IMR-90 (cell line): ENCODE data around the gene SHC4. TPM values are rescaled to one million over a fixed set of nuclear protein-coding genes. Genes with fewer than 3 reads are reported as not detected.
A peak's percentile ranks its signal among the peaks of the same experiment; 100 is the strongest.

Source experiments
- ATAC-seq: fragments of 200-7000 bp; cut with Tn5 transposase; 2 replicates; pipeline ENCODE4 v1.9.1; 2020; ENCODE audit warnings: low read depth, mild to moderate bottlenecking, moderate library complexity
- BruUV-seq: library from RNA; stranded (reverse); fragments of 400-500 nt; replicated peaks from 2 replicates; lab custom pipeline; 2021; lab: Mats Ljungman, UMichigan
- CTCF ChIA-PET: fragments of 300-600 bp; formaldehyde crosslinking; extraction: SDS; loops from one replicate; lab custom pipeline; 2021; ENCODE audit warnings: antibody characterized with exemption; lab: Yijun Ruan, JAX
- POLR2A ChIA-PET: fragments of 300-600 bp; sonication (Branson Sonifier 250); formaldehyde crosslinking; loops from one replicate; lab custom pipeline; 2022; ENCODE audit warnings: antibody characterized with exemption; ENCODE audit not compliant: unreplicated experiment; lab: Charles Lee
- DNase-seq: peaks from one replicate; pipeline ENCODE4 v3.0.0; 2013
- H2AFZ ChIP-seq: replicated peaks from 2 replicates; pipeline ENCODE3; 2013; ENCODE audit warnings: low read length, mild to moderate bottlenecking; ENCODE audit not compliant: poor library complexity
- H2AK5ac ChIP-seq: 2 replicates; pipeline ENCODE4 v1.6.1; 2013; ENCODE audit warnings: low read depth, low read length, inconsistent platforms
- H2AK9ac ChIP-seq: replicated peaks from 2 replicates; pipeline ENCODE3; 2013; ENCODE audit warnings: mild to moderate bottlenecking, low read depth, low read length, moderate library complexity; ENCODE audit not compliant: poor library complexity
- H2BK120ac ChIP-seq: 2 replicates; pipeline ENCODE4 v1.6.1; 2013; ENCODE audit warnings: low read depth, low read length, inconsistent platforms
- H2BK15ac ChIP-seq: 3 replicates; pipeline ENCODE4 v1.6.1; 2013; ENCODE audit warnings: low read depth, low read length, inconsistent platforms
- H2BK20ac ChIP-seq: 2 replicates; pipeline ENCODE4 v1.6.1; 2013; ENCODE audit warnings: low read depth, mild to moderate bottlenecking, inconsistent platforms, low read length, moderate library complexity
- H2BK5ac ChIP-seq: 2 replicates; pipeline ENCODE4 v1.6.1; 2013; ENCODE audit warnings: mild to moderate bottlenecking, low read depth, low read length, inconsistent platforms; ENCODE audit not compliant: poor library complexity, severe bottlenecking
- H3K14ac ChIP-seq: replicated peaks from 2 replicates; pipeline ENCODE4 v1.6.1; 2013; ENCODE audit warnings: low read depth, low read length, inconsistent platforms
- H3K18ac ChIP-seq: 2 replicates; pipeline ENCODE4 v1.6.1; 2013; ENCODE audit warnings: low read depth, low read length, control low read depth
- H3K23ac ChIP-seq: 2 replicates; pipeline ENCODE4 v1.6.1; 2013; ENCODE audit warnings: low read depth, low read length, inconsistent platforms
- H3K27ac ChIP-seq: 2 replicates; pipeline ENCODE4 v1.5.1; 2013; ENCODE audit warnings: mild to moderate bottlenecking, control low read depth, low read length; ENCODE audit not compliant: insufficient read depth
- H3K27me3 ChIP-seq: 2 replicates; pipeline ENCODE4 v1.6.1; 2013; ENCODE audit warnings: low read length; ENCODE audit not compliant: control insufficient read depth, insufficient read depth
- H3K36me3 ChIP-seq: 2 replicates; pipeline ENCODE4 v1.6.1; 2013; ENCODE audit warnings: low read length, mixed read lengths; ENCODE audit not compliant: control insufficient read depth, insufficient read depth
- H3K4ac ChIP-seq: 2 replicates; pipeline ENCODE4 v1.6.1; 2013; ENCODE audit warnings: low read depth, low read length, inconsistent platforms
- H3K4me1 ChIP-seq: 2 replicates; pipeline ENCODE4 v1.6.1; 2013; ENCODE audit warnings: low read length, mixed read lengths; ENCODE audit not compliant: control insufficient read depth, insufficient read depth
- H3K4me2 ChIP-seq: 2 replicates; pipeline ENCODE4 v1.6.1; 2013; ENCODE audit warnings: low read depth, mild to moderate bottlenecking, control low read depth, low read length, moderate library complexity
- H3K4me3 ChIP-seq: 2 replicates; pipeline ENCODE4 v1.5.1; 2013; ENCODE audit warnings: low read depth, mild to moderate bottlenecking, control low read depth, low read length, moderate library complexity; ENCODE audit not compliant: insufficient read depth
- H3K56ac ChIP-seq: 2 replicates; pipeline ENCODE4 v1.6.1; 2013; ENCODE audit warnings: low read length, inconsistent platforms; ENCODE audit not compliant: insufficient read depth; ENCODE audit errors: extremely low read depth
- H3K79me1 ChIP-seq, 2 experiments: 2 replicates each; pipeline ENCODE4 v1.6.1; 2013; ENCODE audit warnings: low read length in 2 of 2, inconsistent platforms in 1 of 2, low read depth in 1 of 2
- H3K9ac ChIP-seq: 2 replicates; pipeline ENCODE4 v1.6.1; 2013; ENCODE audit warnings: low read depth, low read length, control low read depth
- H3K9me1 ChIP-seq: 2 replicates; pipeline ENCODE4 v1.6.1; 2013; ENCODE audit warnings: low read length, inconsistent platforms; ENCODE audit not compliant: insufficient read depth
- H3K9me3 ChIP-seq: 2 replicates; pipeline ENCODE4 v1.6.1; 2013; ENCODE audit warnings: low read length; ENCODE audit not compliant: control insufficient read depth, insufficient read depth
- H4K20me1 ChIP-seq: 2 replicates; pipeline ENCODE4 v1.6.1; 2013; ENCODE audit warnings: low read length, inconsistent platforms; ENCODE audit not compliant: insufficient read depth
- H4K5ac ChIP-seq: 2 replicates; pipeline ENCODE4 v1.6.1; 2013; ENCODE audit warnings: mild to moderate bottlenecking, low read depth, low read length, control low read depth
- H4K8ac ChIP-seq, 2 experiments: 2 replicates each; pipeline ENCODE4 v1.6.1; 2013; ENCODE audit warnings: low read depth in 2 of 2, low read length in 2 of 2, control low read depth in 1 of 2, inconsistent platforms in 1 of 2
- H4K91ac ChIP-seq: 2 replicates; pipeline ENCODE4 v1.6.1; 2013; ENCODE audit warnings: low read depth, low read length, inconsistent platforms; ENCODE audit not compliant: insufficient read depth
- BHLHE40 ChIP-seq: fragments of 150-350 bp; IDR thresholded peaks from 2 replicates; pipeline ENCODE4 v1.6.1; 2016; ENCODE audit warnings: mild to moderate bottlenecking, low read depth, low read length
- CEBPB ChIP-seq: IDR thresholded peaks from 2 replicates; pipeline ENCODE4 v1.6.1; 2012; ENCODE audit warnings: low read depth, low read length, improper control_type of control experiment
- CHD1 ChIP-seq: IDR thresholded peaks from 2 replicates; pipeline ENCODE4 v1.6.1; 2012; ENCODE audit warnings: low read depth, low read length, improper control_type of control experiment
- CTCF ChIP-seq: conservative IDR thresholded peaks from 2 replicates; pipeline ENCODE4 v1.5.1; 2012; ENCODE audit warnings: mild to moderate bottlenecking, low read depth, low read length, improper control_type of control experiment
- ELK1 ChIP-seq: fragments of 150-350 bp; IDR thresholded peaks from 2 replicates; pipeline ENCODE4 v1.6.1; 2016; ENCODE audit warnings: low read depth, mild to moderate bottlenecking, low read length, moderate library complexity, borderline replicate concordance
- FOS ChIP-seq: fragments of 150-350 bp; IDR thresholded peaks from 2 replicates; pipeline ENCODE4 v1.6.1; 2016; ENCODE audit warnings: low read depth, low read length
- MAFK ChIP-seq: IDR thresholded peaks from 2 replicates; pipeline ENCODE4 v1.6.1; 2012; ENCODE audit warnings: low read depth, low read length, improper control_type of control experiment
- MAZ ChIP-seq: IDR thresholded peaks from 2 replicates; pipeline ENCODE4 v1.6.1; 2012; ENCODE audit warnings: low read depth, mild to moderate bottlenecking, low read length, improper control_type of control experiment, moderate library complexity, borderline replicate concordance
- MXI1 ChIP-seq: IDR thresholded peaks from 2 replicates; pipeline ENCODE4 v1.6.1; 2012; ENCODE audit warnings: low read depth, mild to moderate bottlenecking, low read length, moderate library complexity, borderline replicate concordance
- NFE2L2 ChIP-seq: fragments of 150-350 bp; IDR thresholded peaks from 2 replicates; pipeline ENCODE4 v1.6.1; 2016; ENCODE audit warnings: low read depth, mild to moderate bottlenecking, low read length
- POLR2A ChIP-seq: IDR thresholded peaks from 2 replicates; pipeline ENCODE4 v1.6.1; 2012; ENCODE audit warnings: mild to moderate bottlenecking, low read depth, low read length
- RAD21 ChIP-seq: IDR thresholded peaks from 2 replicates; pipeline ENCODE4 v1.6.1; 2012; ENCODE audit warnings: low read length, improper control_type of control experiment
- RCOR1 ChIP-seq: IDR thresholded peaks from 2 replicates; pipeline ENCODE4 v1.6.1; 2012; ENCODE audit warnings: mild to moderate bottlenecking, low read length, improper control_type of control experiment; ENCODE audit not compliant: insufficient replicate concordance
- RFX5 ChIP-seq: IDR thresholded peaks from 2 replicates; pipeline ENCODE4 v1.8.0; 2012; ENCODE audit warnings: low read depth, mild to moderate bottlenecking, low read length, moderate library complexity
- SMC3 ChIP-seq: fragments of 150-350 bp; IDR thresholded peaks from 2 replicates; pipeline ENCODE4 v1.6.1; 2016; ENCODE audit warnings: low read depth, mild to moderate bottlenecking, antibody characterized with exemption, low read length, moderate library complexity
- USF2 ChIP-seq: fragments of 150-350 bp; IDR thresholded peaks from 2 replicates; pipeline ENCODE4 v1.6.1; 2017; ENCODE audit warnings: mild to moderate bottlenecking, antibody characterized with exemption, low read length, low read depth
- WGBS, 2 experiments: methylation state at CpG; one replicate each; pipeline versions ENCODE4 v1.1.5 to v1.1.7; 2013; ENCODE audit warnings: missing lambda C conversion rate in 2 of 2; ENCODE audit not compliant: insufficient read length in 1 of 2; ENCODE audit errors: extremely low coverage in 2 of 2; 5-methylcytosine and 5-hydroxymethylcytosine counted together
- dilution Hi-C: fragments of 300-500 bp; cut with HindIII; formaldehyde crosslinking; loops from one replicate; pipeline ENCODE4 v1.14.3; 2018; ENCODE audit warnings: low sequenced_read_pairs; ENCODE audit not compliant: unreplicated experiment
- in situ Hi-C: fragments of 300-500 bp; cut with MboI; formaldehyde crosslinking; loops from 3 replicates; pipeline ENCODE4 v1.14.3; 2019; ENCODE audit warnings: low sequenced_read_pairs, inconsistent platforms, mixed read lengths
- intact Hi-C: fragments of 100-400 bp; cut with micrococcal nuclease; formaldehyde crosslinking; loops from 2 replicates; pipeline ENCODE4 v1.10.0; 2022
- polyA plus RNA-seq, 3 experiments: library from polyadenylated mRNA; depleted of rRNA; stranded (reverse); fragments of >200 nt; gene quantifications; 2 replicates each; pipeline ENCODE4 v1.2.3, GENCODE V29; 2012; ENCODE audit warnings: low replicate concordance in 1 of 3
- total RNA-seq: library from RNA; depleted of rRNA; stranded (reverse); fragments of >200 nt; gene quantifications from 2 replicates; pipeline ENCODE4 v1.2.3, GENCODE V29; 2012

Gene SHC4
- total and polyA plus RNA-seq, 2 of the 4 experiments (the other 2 are of a cell fraction), result 0.91 to 2.7 TPM

GRCh38 chr15:48778331-48778730, 185.4 kb downstream of the SHC4 start:
- no peaks in the 10 kb centered on the region for H3K27me3 ChIP-seq
- H3K4me3 ChIP-seq, result no peak overlapping the region
- no peaks in the 10 kb centered on the region for H3K9me3 ChIP-seq
- H3K36me3 ChIP-seq, result peaks cover 5% of the 10 kb centered on the region
- H4K91ac ChIP-seq, result no peak overlapping the region
- intact Hi-C loops (no loop called here), in situ Hi-C loops (no loop called here), dilution Hi-C loops (no loop called here)
- WGBS, 2 experiments, result no CpG with 5 or more reads among the region's 10 CpGs
- no peak overlapping the region for H2BK20ac ChIP-seq
- H3K18ac ChIP-seq, result no peak overlapping the region
- H3K4me2 ChIP-seq, result no peak overlapping the region; the same call in 1 of the 2 replicates
- no peak for ATAC-seq
- no peak overlapping the region for H3K23ac ChIP-seq
- H2AFZ ChIP-seq, result no peak overlapping the region
- TF ChIP-seq MAFK, result no peak
- no peak for TF ChIP-seq BHLHE40
- TF ChIP-seq CHD1, result no peak
- TF ChIP-seq CEBPB, result no peak
- TF ChIP-seq MXI1, result no peak
- TF ChIP-seq CTCF, result no peak
- TF ChIP-seq RAD21, result no peak
- no peak for TF ChIP-seq FOS
- no peak for TF ChIP-seq SMC3
- no peak for TF ChIP-seq ELK1
- TF ChIP-seq MAZ, result no peak
- TF ChIP-seq RFX5, result no peak
- TF ChIP-seq NFE2L2, result no peak
- no peak for TF ChIP-seq USF2
- TF ChIP-seq RCOR1, result no peak
- TF ChIP-seq POLR2A, result no peak
- H2AK5ac ChIP-seq, result no peak overlapping the region
- H3K4ac ChIP-seq, result no peak overlapping the region
- H2BK15ac ChIP-seq, result no peak overlapping the region
- no peaks in the 10 kb centered on the region for H4K20me1 ChIP-seq
- no peak overlapping the region for H4K5ac ChIP-seq
- peaks cover 3% of the 10 kb centered on the region; the same call in 1 of the 2 replicates for H3K4me1 ChIP-seq
- no peak overlapping the region for H3K56ac ChIP-seq
- POLR2A ChIA-PET, result no interaction called here
- no peak overlapping the region for H4K8ac ChIP-seq
- H3K9me1 ChIP-seq, result no peaks in the 10 kb centered on the region
- BruUV-seq, result no TSS peak
- H3K27ac ChIP-seq, result no peak overlapping the region
- H3K14ac ChIP-seq, result no peak overlapping the region
- peak; percentile 8 for DNase-seq
- H2AK9ac ChIP-seq, result no peak overlapping the region
- no peak overlapping the region for H3K9ac ChIP-seq
- peaks cover 0 to 9% of the 10 kb centered on the region in 2 experiments; a peak in 2 of 4 replicates for H3K79me1 ChIP-seq
- H2BK120ac ChIP-seq, result no peak overlapping the region
- H2BK5ac ChIP-seq, result no peak overlapping the region
- CTCF ChIA-PET, result no interaction called here
